PFSK-1 (cell line): ENCODE results near the gene PTPN23.

Experiments
- FOXP2 ChIP-seq: optimal IDR thresholded peaks from 2 replicates; pipeline ENCODE3; 2011; ENCODE audit warnings: borderline replicate concordance, control low read depth, inconsistent platforms; ENCODE audit not compliant: insufficient read depth; ENCODE audit errors: extremely low read length, extremely low read depth
- POLR2AphosphoS5 ChIP-seq: IDR thresholded peaks from 2 replicates; pipeline ENCODE4 v1.6.1; 2012; ENCODE audit warnings: low read depth, mild to moderate bottlenecking, control low read depth, low read length, moderate library complexity
- SIN3A ChIP-seq: IDR thresholded peaks from 2 replicates; pipeline ENCODE4 v1.6.1; 2012; ENCODE audit warnings: mild to moderate bottlenecking, low read length, moderate library complexity, borderline replicate concordance; ENCODE audit not compliant: insufficient read depth
- TAF1 ChIP-seq: IDR thresholded peaks from 2 replicates; pipeline ENCODE4 v1.6.1; 2012; ENCODE audit warnings: low read length, control low read depth, borderline replicate concordance; ENCODE audit not compliant: insufficient read depth
- TF ChIP-seq, protein P1 (sequence below), 2 experiments: IDR thresholded peaks; 2 replicates each; pipeline versions ENCODE4 v1.6.1 to v1.8.0; 2011 to 2012; ENCODE audit warnings: low read depth in 2 of 2, low read length in 2 of 2, control low read depth in 1 of 2, inconsistent platforms in 1 of 2, mild to moderate bottlenecking in 1 of 2, moderate library complexity in 1 of 2; ENCODE audit not compliant: insufficient read depth in 1 of 2

Gene PTPN23

DNA sequence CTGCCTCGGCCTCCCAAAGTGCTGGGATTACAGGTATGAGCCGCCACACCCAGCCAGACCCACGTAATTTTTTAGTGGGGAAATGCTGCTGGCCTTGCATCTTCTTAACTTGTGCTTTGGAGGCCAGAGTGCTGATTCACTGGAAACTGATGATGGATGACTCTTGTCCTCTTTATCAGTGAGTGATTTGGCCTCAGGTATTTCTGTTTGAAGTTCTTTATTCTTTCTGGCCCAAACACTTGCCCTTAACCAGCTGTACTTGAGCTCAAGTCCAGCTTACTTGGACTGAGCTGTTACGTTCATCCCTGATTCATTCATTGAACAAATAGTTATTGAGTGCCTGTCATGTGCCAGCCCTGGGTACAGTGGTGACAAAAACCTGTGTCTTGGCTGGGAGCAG, 4.2 kb downstream of the PTPN23 start:
- TF ChIP-seq, protein P1, sequence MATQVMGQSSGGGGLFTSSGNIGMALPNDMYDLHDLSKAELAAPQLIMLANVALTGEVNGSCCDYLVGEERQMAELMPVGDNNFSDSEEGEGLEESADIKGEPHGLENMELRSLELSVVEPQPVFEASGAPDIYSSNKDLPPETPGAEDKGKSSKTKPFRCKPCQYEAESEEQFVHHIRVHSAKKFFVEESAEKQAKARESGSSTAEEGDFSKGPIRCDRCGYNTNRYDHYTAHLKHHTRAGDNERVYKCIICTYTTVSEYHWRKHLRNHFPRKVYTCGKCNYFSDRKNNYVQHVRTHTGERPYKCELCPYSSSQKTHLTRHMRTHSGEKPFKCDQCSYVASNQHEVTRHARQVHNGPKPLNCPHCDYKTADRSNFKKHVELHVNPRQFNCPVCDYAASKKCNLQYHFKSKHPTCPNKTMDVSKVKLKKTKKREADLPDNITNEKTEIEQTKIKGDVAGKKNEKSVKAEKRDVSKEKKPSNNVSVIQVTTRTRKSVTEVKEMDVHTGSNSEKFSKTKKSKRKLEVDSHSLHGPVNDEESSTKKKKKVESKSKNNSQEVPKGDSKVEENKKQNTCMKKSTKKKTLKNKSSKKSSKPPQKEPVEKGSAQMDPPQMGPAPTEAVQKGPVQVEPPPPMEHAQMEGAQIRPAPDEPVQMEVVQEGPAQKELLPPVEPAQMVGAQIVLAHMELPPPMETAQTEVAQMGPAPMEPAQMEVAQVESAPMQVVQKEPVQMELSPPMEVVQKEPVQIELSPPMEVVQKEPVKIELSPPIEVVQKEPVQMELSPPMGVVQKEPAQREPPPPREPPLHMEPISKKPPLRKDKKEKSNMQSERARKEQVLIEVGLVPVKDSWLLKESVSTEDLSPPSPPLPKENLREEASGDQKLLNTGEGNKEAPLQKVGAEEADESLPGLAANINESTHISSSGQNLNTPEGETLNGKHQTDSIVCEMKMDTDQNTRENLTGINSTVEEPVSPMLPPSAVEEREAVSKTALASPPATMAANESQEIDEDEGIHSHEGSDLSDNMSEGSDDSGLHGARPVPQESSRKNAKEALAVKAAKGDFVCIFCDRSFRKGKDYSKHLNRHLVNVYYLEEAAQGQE (IDR thresholded peaks at IDR 0.05; ENCODE audit: insufficient read depth in 1 of 2, low read depth in 2 of 2, low read length in 2 of 2) = no peak
- TF ChIP-seq FOXP2 (no peak), SIN3A (no peak), POLR2AphosphoS5 (no peak)

DNA sequence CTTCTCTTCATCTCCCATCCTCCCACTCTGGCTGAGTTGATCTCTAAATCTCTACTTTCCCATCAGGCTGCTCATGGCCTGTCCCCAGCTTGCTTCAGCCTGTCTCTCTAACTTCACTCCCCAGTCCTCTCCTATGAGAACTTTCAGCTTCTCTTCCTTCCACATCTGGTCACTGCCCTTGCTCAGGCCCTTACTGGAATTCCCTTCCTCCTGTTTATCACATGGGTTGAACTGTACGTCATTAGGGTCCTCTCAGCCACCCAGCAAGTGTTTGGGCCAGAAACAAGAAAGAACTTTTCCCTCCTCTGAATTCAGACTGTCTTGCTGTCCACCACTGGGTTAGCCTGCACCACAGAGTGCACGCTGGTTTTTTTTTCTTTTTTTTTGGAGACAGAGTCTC, 5.0 kb downstream of the PTPN23 start:
- no peak for TF ChIP-seq TAF1
- no peak for TF ChIP-seq POLR2AphosphoS5
- TF ChIP-seq, protein P1 (IDR thresholded peaks at IDR 0.05; ENCODE audit: insufficient read depth in 1 of 2, low read depth in 2 of 2, low read length in 2 of 2) = no peak
- no peak for TF ChIP-seq FOXP2
- no peak for TF ChIP-seq SIN3A

DNA sequence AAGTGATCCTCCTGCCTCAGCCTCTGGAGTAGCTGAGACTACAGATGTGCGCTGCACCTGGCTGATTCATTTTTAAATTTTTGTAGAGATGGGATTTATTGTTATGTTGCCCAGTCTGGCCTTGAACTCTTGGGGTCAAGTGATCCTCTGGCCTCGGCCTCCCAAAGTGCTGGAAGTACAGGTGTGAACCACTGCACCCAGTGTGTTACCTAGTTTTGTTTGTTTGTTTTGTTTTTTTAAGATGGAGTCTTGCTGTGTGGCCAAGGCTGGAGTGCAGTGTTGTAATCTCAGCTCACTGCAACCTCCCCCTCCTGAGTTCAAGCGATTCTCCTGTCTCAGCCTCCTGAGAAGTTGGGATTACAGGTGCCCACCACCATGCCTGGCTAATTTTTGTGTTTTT, 12.1 kb downstream of the PTPN23 start:
- no peak for TF ChIP-seq TAF1
- no peak for TF ChIP-seq SIN3A
- TF ChIP-seq FOXP2 = no peak
- no peak for TF ChIP-seq POLR2AphosphoS5
- TF ChIP-seq, protein P1 (IDR thresholded peaks at IDR 0.05; ENCODE audit: insufficient read depth in 1 of 2, low read depth in 2 of 2, low read length in 2 of 2) = no peak

DNA sequence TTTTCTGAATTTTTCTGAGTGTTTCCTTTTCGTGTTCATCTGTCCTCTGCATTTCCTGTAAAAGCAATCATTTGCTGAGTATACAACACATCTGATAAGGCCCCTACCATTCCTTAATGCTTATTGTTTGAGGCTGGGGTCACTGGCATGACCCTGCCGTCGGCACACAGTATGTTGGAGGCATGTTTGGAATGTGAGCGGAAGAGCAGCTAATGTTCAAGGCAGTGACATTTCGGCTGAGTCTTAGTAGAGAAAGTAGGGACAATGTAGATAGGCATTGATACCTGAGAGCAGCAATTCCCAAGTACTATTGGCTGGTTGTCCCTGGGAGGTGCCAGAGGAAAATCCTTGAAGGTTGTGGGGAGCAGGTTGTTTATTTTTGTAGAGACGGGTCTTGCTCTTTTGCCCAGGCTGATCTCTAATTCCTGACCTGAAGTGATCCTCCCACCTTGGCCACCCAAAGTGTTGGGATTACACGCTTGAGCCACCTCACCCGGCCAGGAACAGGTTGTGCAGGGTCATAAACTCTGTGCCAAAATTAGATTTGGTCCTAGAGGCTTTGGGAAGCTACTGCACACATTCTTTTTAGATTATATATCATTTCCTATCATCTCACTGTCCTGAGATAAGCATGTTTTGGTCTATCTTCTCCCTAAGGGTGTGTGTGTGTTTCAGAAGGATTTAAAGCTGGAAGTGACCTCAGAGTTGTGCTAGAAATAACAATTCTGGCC, 13.5 kb downstream of the PTPN23 start:
- TF ChIP-seq SIN3A (no peak), TAF1 (no peak), FOXP2 (no peak), POLR2AphosphoS5 (no peak)
- TF ChIP-seq, protein P1 (IDR thresholded peaks at IDR 0.05; ENCODE audit: insufficient read depth in 1 of 2, low read depth in 2 of 2, low read length in 2 of 2) = no peak

DNA sequence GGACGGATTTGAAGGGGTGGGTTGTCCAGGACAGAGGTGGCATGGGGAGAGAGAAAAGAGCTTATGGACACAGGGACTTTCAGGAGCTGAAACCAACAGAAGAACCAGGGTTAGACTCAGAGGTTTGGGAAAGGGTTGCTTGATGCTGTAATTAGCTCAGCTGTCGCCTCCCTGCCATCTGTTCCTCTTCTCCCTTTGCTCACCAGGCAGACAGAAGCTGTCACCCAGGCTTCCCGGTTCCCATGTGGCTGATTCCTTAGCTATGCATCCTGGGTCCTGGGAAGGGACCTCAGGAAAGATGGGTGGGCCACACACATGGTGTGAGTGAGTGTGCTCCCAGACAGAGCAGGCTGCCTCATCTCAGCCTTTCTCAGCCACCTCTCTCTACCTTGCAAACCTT, 14.1 kb downstream of the PTPN23 start:
- TF ChIP-seq SIN3A (no peak), TAF1 (no peak), FOXP2 (no peak), POLR2AphosphoS5 (no peak)
- TF ChIP-seq, protein P1 (IDR thresholded peaks at IDR 0.05; ENCODE audit: insufficient read depth in 1 of 2, low read depth in 2 of 2, low read length in 2 of 2) = no peak
